Gastrocnemius medialis (tissue), 4 donors: Measurements from ENCODE around the gene CENPL. TPM values are rescaled to one million over a fixed set of nuclear protein-coding genes. Genes with fewer than 3 reads are reported as not detected.

Source experiments
- ATAC-seq, 2 donors: fragments of 150-250 bp; one replicate each; pipeline ENCODE4 v1.9.1; 2016
- DNase-seq, 2 donors: peaks; one replicate each; pipeline ENCODE4 v3.0.0-alpha.2; 2019
- H3K27ac ChIP-seq, 4 donors: fragments of 200-600 bp; sonication (generic); 1 replicate in 1 of 4; 2 replicates in 3 of 4; pipeline ENCODE4 v1.5.1; 2016 to 2018; ENCODE audit warnings: mild to moderate bottlenecking in 2 of 4, moderate library complexity in 1 of 4
- H3K27me3 ChIP-seq, 3 donors: fragments of 200-600 bp; sonication (generic) in 2 of 3; 1 replicate in 1 of 3; 2 replicates in 2 of 3; pipeline versions ENCODE4 v1.5.1 to v1.6.0; 2016 to 2019; ENCODE audit warnings: mild to moderate bottlenecking in 1 of 3, moderate library complexity in 1 of 3
- H3K36me3 ChIP-seq, 2 donors: fragments of 200-600 bp; sonication (generic) in 1 of 2; one replicate each; pipeline ENCODE4 v1.5.1; 2017 to 2018
- H3K4me1 ChIP-seq, 2 donors: fragments of 200-600 bp; sonication (generic) in 1 of 2; one replicate each; pipeline ENCODE4 v1.5.1; 2016 to 2017; ENCODE audit warnings: mild to moderate bottlenecking in 2 of 2
- H3K4me3 ChIP-seq, 4 donors: fragments of 200-600 bp; sonication (generic) in 3 of 4; 1 replicate in 1 of 4; 2 replicates in 3 of 4; pipeline ENCODE4 v1.5.1; 2016 to 2019; ENCODE audit warnings: mild to moderate bottlenecking in 2 of 4
- H3K9me3 ChIP-seq, 3 donors: fragments of 200-600 bp; sonication (generic) in 2 of 3; 1 replicate in 1 of 3; 2 replicates in 2 of 3; pipeline ENCODE4 v1.5.1; 2016 to 2019
- CTCF ChIP-seq, 5 experiments: fragments of 450-650 bp in 3 of 5; fragments of 200-600 bp in 2 of 5; sonication (generic) in 2 of 5; IDR thresholded peaks in 4 of 5; conservative IDR thresholded peaks in 1 of 5; 1 replicate in 4 of 5; 2 replicates in 1 of 5; pipeline ENCODE4 v1.5.1; 2016 to 2019; ENCODE audit warnings: antibody characterized with exemption in 5 of 5, mild to moderate bottlenecking in 3 of 5, moderate library complexity in 3 of 5
- POLR2A ChIP-seq, 2 donors: fragments of 450-650 bp; IDR thresholded peaks; one replicate each; pipeline ENCODE4 v1.6.1; 2017; ENCODE audit warnings: antibody characterized with exemption in 2 of 2, mild to moderate bottlenecking in 2 of 2, moderate library complexity in 2 of 2
- in situ Hi-C, 4 donors: fragments of 200-750 bp; cut with MboI; loops; one replicate each; pipeline versions ENCODE4 v1.15.0 to v1.8.0; 2017; ENCODE audit warnings: low sequenced_read_pairs in 4 of 4
- intact Hi-C: fragments of 100-400 bp; cut with DNase I; formaldehyde crosslinking; loops from one replicate; pipeline ENCODE4 v1.15.1; 2023; ENCODE audit warnings: low total_unique reads
- total RNA-seq, 4 donors: library from RNA; depleted of rRNA; stranded (reverse); fragments of >200 nt; gene quantifications; one replicate each; pipeline versions ENCODE4 v1.1.0 to v1.2.3, GENCODE V29; 2016

The CENPL gene
- total RNA-seq, 4 donors from 2014 or later, result 1.1 to 5.0 (median 3.4) TPM

GRCh38 chr1:173869021-173869359 lies 44.3 kb upstream of the CENPL start:
- ATAC-seq, result no peak
- in situ Hi-C loops, result loop anchor here in 1 of 4 donors (25.0 kb wide), 1 partner anchor 1118 kb away; the partner anchor contains the start of gene CACYBP
- DNase-seq, result no peak
- Histone ChIP-seq H3K27me3 (no peaks in the 10 kb centered on the region), H3K27ac (peak overlapping the region; percentile 90 to 96 (median 95)), H3K4me3 (peak overlapping the region; percentile 63 to 97 (median 85)), H3K36me3 (peaks cover 0 to 31% of the 10 kb centered on the region in 2 donors), H3K9me3 (no peaks in the 10 kb centered on the region), H3K4me1 (peaks cover 27 to 30% of the 10 kb centered on the region in 2 donors)
- intact Hi-C loops, result loop anchor here (2.0 to 5.0 kb wide), 3 partner anchors 138 to 447 kb away; partner anchors contain the start of gene PRDX6
- no peak for TF ChIP-seq CTCF (IDR thresholded peaks at IDR 0.05 in 4 of 5, conservative IDR thresholded peaks at IDR 0.05 in 1 of 5)
- TF ChIP-seq POLR2A (IDR thresholded peaks at IDR 0.05), result no peak

GRCh38 chr1:173868266-173869020 lies 43.8 kb upstream of the CENPL start, which contains the start of gene ZBTB37:
TSS of gene ZBTB37 (plus strand) at chr1:173868380. CDS start at chr1:173870226, 1,846 bp downstream.
- ATAC-seq, result no peak
- TF ChIP-seq CTCF (IDR thresholded peaks at IDR 0.05 in 4 of 5, conservative IDR thresholded peaks at IDR 0.05 in 1 of 5) (no peak), POLR2A (IDR thresholded peaks at IDR 0.05) (no peak)
- H3K4me1 ChIP-seq, result peaks cover 27 to 30% of the 10 kb centered on the region in 2 donors
- intact Hi-C loops, result loop anchor here (1.0 to 5.0 kb wide), 4 partner anchors 139 to 446 kb away; partner anchors contain the start of genes PRDX6 and RABGAP1L
- peak; percentile 71 to 81 for DNase-seq
- H3K36me3 ChIP-seq, result peaks cover 0 to 31% of the 10 kb centered on the region in 2 donors
- peak within 1 kb of the TSS; percentile 90 to 96 (median 95) for H3K27ac ChIP-seq
- in situ Hi-C loops, result loop anchor here in 1 of 4 donors (25.0 kb wide), 1 partner anchor 1119 kb away; the partner anchor contains the start of gene CACYBP
- H3K4me3 ChIP-seq, result peak within 1 kb of the TSS; percentile 63 to 97 (median 85)
- H3K27me3 ChIP-seq, result no peaks in the 10 kb centered on the region
- H3K9me3 ChIP-seq, result no peaks in the 10 kb centered on the region

GRCh38 chr1:173867753-173868265 lies 43.1 kb upstream of the CENPL start, which contains the start of gene GAS5:
TSS of gene GAS5 (minus strand) at chr1:173867989.
- in situ Hi-C loops (loop anchor here in 1 of 4 donors (25.0 kb wide), 1 partner anchor 1119 kb away; the partner anchor contains the start of gene CACYBP), intact Hi-C loops (loop anchor here (1.0 to 5.0 kb wide), 6 partner anchors 43 to 446 kb away; partner anchors contain the start of genes PRDX6, RABGAP1L and RC3H1)
- Histone ChIP-seq H3K27ac (peak within 1 kb of the TSS; percentile 90 to 96 (median 95)), H3K36me3 (peaks cover 0 to 37% of the 10 kb centered on the region in 2 donors), H3K4me3 (peak within 1 kb of the TSS; percentile 63 to 97 (median 85)), H3K9me3 (no peaks in the 10 kb centered on the region), H3K27me3 (no peaks in the 10 kb centered on the region), H3K4me1 (peaks cover 27 to 30% of the 10 kb centered on the region in 2 donors)
- DNase-seq, result peak; percentile 99
- ATAC-seq, result peak; percentile 93 to 97
- TF ChIP-seq POLR2A (IDR thresholded peaks at IDR 0.05) (peak; percentile 93 to 97), CTCF (IDR thresholded peaks at IDR 0.05 in 4 of 5, conservative IDR thresholded peaks at IDR 0.05 in 1 of 5) (peak in 1 of 5 experiments; percentile 13)

GRCh38 chr1:173867141-173867752 lies 42.6 kb upstream of the CENPL start:
- no peak for DNase-seq
- peak in 1 of 2 donors; percentile 6 for ATAC-seq
- no peaks in the 10 kb centered on the region for H3K27me3 ChIP-seq
- H3K27ac ChIP-seq, result peak overlapping the region; percentile 90 to 96 (median 95)
- in situ Hi-C loops (loop anchor here in 1 of 4 donors (25.0 kb wide), 1 partner anchor 1120 kb away; the partner anchor contains the start of gene CACYBP), intact Hi-C loops (loop anchor here (1.0 to 5.0 kb wide), 4 partner anchors 42 to 445 kb away; partner anchors contain the start of gene RC3H1)
- peaks cover 0 to 43% of the 10 kb centered on the region in 2 donors for H3K36me3 ChIP-seq
- H3K9me3 ChIP-seq, result no peaks in the 10 kb centered on the region
- no peak for TF ChIP-seq CTCF (IDR thresholded peaks at IDR 0.05 in 4 of 5, conservative IDR thresholded peaks at IDR 0.05 in 1 of 5)
- TF ChIP-seq POLR2A (IDR thresholded peaks at IDR 0.05), result no peak
- H3K4me3 ChIP-seq, result peak overlapping the region; percentile 63 to 97 (median 85)
- H3K4me1 ChIP-seq, result peaks cover 27 to 30% of the 10 kb centered on the region in 2 donors
